ENCODE data around the gene UBL4A. TPM values are rescaled to one million over a fixed set of nuclear protein-coding genes. Genes with fewer than 3 reads are reported as not detected.

The UBL4A gene
- total and polyA plus RNA-seq, 9 of the 15 experiments (the other 6 are each of a cell fraction or from before 2014, with no cell fraction given) = 15.2 to 140 (median 100) TPM

GRCh38 chrX:154448484-154448883 lies 37.9 kb downstream of the UBL4A start:
- 100% methylated on average over 5 of the region's 14 CpGs for WGBS (ENCODE audit: insufficient coverage, low coverage, missing lambda C conversion rate)
- no peaks in the 10 kb centered on the region for H3K27me3 ChIP-seq (ENCODE audit: control insufficient read depth in 2 of 2, insufficient read depth in 2 of 2, low read length in 2 of 2)
- TF ChIP-seq ZNF766 (CRISPR knock-in tag; conservative IDR thresholded peaks at IDR 0.05) (no peak), ZFP91 (CRISPR knock-in tag; IDR thresholded peaks at IDR 0.05) (no peak), ARID4B (CRISPR knock-in tag; IDR thresholded peaks at IDR 0.05) (no peak), ESRRB (CRISPR knock-in tag; IDR thresholded peaks at IDR 0.05; ENCODE audit: borderline replicate concordance) (no peak)
- H3K36me3 ChIP-seq (ENCODE audit: control insufficient read depth, insufficient read depth, low read length) = peaks cover 59% of the 10 kb centered on the region; the same call in 2 of the 3 replicates
- H3K27ac ChIP-seq (ENCODE audit: extremely low read depth, low read depth, low read length) = no peak overlapping the region
- POLR2A ChIA-PET = interaction anchor here (0.6 to 0.9 kb wide), 3 partner anchors 9 to 51 kb away, joined by 3 read pairs; partner anchors contain the start of gene PLXNA3
- H3K9ac ChIP-seq (ENCODE audit: insufficient read depth in 1 of 2, low read depth in 2 of 2, low read length in 2 of 2) = no peak overlapping the region; a peak in 1 of 4 replicates
- peaks cover 7 to 36% of the 10 kb centered on the region in 2 experiments; a peak in 4 of 5 replicates for H3K4me1 ChIP-seq (replicated peaks in 1 of 2; ENCODE audit: control insufficient read depth in 2 of 2, insufficient read depth in 2 of 2, low read length in 2 of 2)
- ATAC-seq (no peak), FAIRE-seq (no peak), DNase-seq (ENCODE audit: extremely low read depth in 1 of 4, low spot score in 3 of 4) (no peak)
- no peak overlapping the region for H3K4me3 ChIP-seq
- no peaks in the 10 kb centered on the region for H3K9me1 ChIP-seq (ENCODE audit: control insufficient read depth, insufficient read depth, low read length)
- CTCF ChIA-PET (ENCODE audit: low intra/inter-chr PET ratio) = no interaction called here
- H4K20me1 ChIP-seq (replicated peaks; ENCODE audit: control insufficient read depth, insufficient read depth, low read length) = no peaks in the 10 kb centered on the region
- intact Hi-C loops (cut with micrococcal nuclease) (no loop called here), in situ Hi-C loops (cut with MboI) (no loop called here)
- H2AFZ ChIP-seq (ENCODE audit: low read depth, low read length) = no peak overlapping the region
- peaks cover 18% of the 10 kb centered on the region for H3K79me2 ChIP-seq (ENCODE audit: control insufficient read depth, insufficient read depth, low read length)
- no peak overlapping the region for H3K4me2 ChIP-seq (ENCODE audit: insufficient read depth, low read length)
- BruUV-seq (replicated peaks) = no TSS peak
- H3K9me3 ChIP-seq (replicated peaks; ENCODE audit: control insufficient read depth, insufficient read depth, low read depth, low read length) = no peaks in the 10 kb centered on the region
